Lower leg skin (tissue), 3 donors: ENCODE data around the gene MECR.

Experiments
- POLR2A ChIP-seq, 2 donors: fragments of 450-650 bp; IDR thresholded peaks; one replicate each; pipeline ENCODE4 v1.6.1; 2016 to 2017; ENCODE audit warnings: antibody characterized with exemption in 2 of 2, mild to moderate bottlenecking in 1 of 2, moderate library complexity in 1 of 2
- TF ChIP-seq, protein P1 (sequence below), 3 donors: fragments of 450-650 bp; IDR thresholded peaks; one replicate each; pipeline ENCODE4 v1.5.1; 2016; ENCODE audit warnings: antibody characterized with exemption in 3 of 3, mild to moderate bottlenecking in 3 of 3, moderate library complexity in 2 of 3

- TF ChIP-seq, protein P1, sequence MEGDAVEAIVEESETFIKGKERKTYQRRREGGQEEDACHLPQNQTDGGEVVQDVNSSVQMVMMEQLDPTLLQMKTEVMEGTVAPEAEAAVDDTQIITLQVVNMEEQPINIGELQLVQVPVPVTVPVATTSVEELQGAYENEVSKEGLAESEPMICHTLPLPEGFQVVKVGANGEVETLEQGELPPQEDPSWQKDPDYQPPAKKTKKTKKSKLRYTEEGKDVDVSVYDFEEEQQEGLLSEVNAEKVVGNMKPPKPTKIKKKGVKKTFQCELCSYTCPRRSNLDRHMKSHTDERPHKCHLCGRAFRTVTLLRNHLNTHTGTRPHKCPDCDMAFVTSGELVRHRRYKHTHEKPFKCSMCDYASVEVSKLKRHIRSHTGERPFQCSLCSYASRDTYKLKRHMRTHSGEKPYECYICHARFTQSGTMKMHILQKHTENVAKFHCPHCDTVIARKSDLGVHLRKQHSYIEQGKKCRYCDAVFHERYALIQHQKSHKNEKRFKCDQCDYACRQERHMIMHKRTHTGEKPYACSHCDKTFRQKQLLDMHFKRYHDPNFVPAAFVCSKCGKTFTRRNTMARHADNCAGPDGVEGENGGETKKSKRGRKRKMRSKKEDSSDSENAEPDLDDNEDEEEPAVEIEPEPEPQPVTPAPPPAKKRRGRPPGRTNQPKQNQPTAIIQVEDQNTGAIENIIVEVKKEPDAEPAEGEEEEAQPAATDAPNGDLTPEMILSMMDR (IDR thresholded peaks at IDR 0.05) = no peak
- peak in 1 of 2 donors; percentile 52 for TF ChIP-seq POLR2A (IDR thresholded peaks at IDR 0.05)
These were observed 49.1 kb downstream of the MECR start, which contains the start of gene SRSF4 for GRCh38 chr1:29181413-29182225.
